Nephron (organoid): ENCODE data around the gene HBG1.
"Not testable (repeated sequence)": the region's sequence is repeated elsewhere in the genome, so short reads cannot be mapped to it uniquely, and the experiment has no call there.

ENCODE experiments used
- H3K27ac Mint-ChIP-seq, 3 experiments: 2 replicates each; pipeline ENCODE4 v1.8.0; 2020; ENCODE audit warnings: mixed read lengths in 3 of 3, mild to moderate bottlenecking in 2 of 3, moderate library complexity in 1 of 3
- H3K27me3 Mint-ChIP-seq: 2 replicates; pipeline ENCODE4 v1.8.0; 2021; ENCODE audit warnings: low read depth, mild to moderate bottlenecking, moderate library complexity, mixed read lengths
- H3K36me3 Mint-ChIP-seq: 2 replicates; pipeline ENCODE4 v1.8.0; 2020; ENCODE audit warnings: low read depth, mixed read lengths
- H3K4me1 Mint-ChIP-seq: 2 replicates; pipeline ENCODE4 v1.8.0; 2020; ENCODE audit warnings: mixed read lengths
- H3K4me3 Mint-ChIP-seq, 3 experiments: 2 replicates each; pipeline ENCODE4 v1.8.0; 2020; ENCODE audit warnings: mild to moderate bottlenecking in 3 of 3, mixed read lengths in 3 of 3, moderate library complexity in 2 of 3
- H3K9me3 Mint-ChIP-seq: 2 replicates; pipeline ENCODE4 v1.8.0; 2020; ENCODE audit warnings: mixed read lengths
- CTCF ChIP-seq, 3 experiments: fragments of 200-600 bp; sonication (generic); IDR thresholded peaks; one replicate each; pipeline ENCODE4 v1.5.0; 2021; ENCODE audit warnings: antibody characterized with exemption in 3 of 3; ENCODE audit not compliant: unreplicated experiment in 3 of 3

HBG1 gene

GRCh38 chr11:5249807-5250396, at the start of gene HBG1:
Gene HBG1, minus strand, starts transcription at chr11:5249857. Its CDS starts 53 bp downstream, at chr11:5249804.
- H3K4me3 Mint-ChIP-seq, H3K36me3 Mint-ChIP-seq, H3K9me3 Mint-ChIP-seq, H3K4me1 Mint-ChIP-seq, H3K27ac Mint-ChIP-seq, H3K27me3 Mint-ChIP-seq: not testable (repeated sequence)

- TF ChIP-seq CTCF (IDR thresholded peaks at IDR 0.05; ENCODE audit: unreplicated experiment in 3 of 3): no peak
- Mint-ChIP-seq H3K27me3 (peaks cover 5% of the 10 kb centered on the region), H3K4me3 (no peak overlapping the region), H3K36me3 (no peaks in the 10 kb centered on the region), H3K9me3 (no peaks in the 10 kb centered on the region), H3K4me1 (no peaks in the 10 kb centered on the region), H3K27ac (no peak overlapping the region)
Measured at GRCh38 chr11:5298451-5298850, 48.8 kb upstream of the HBG1 start.

GRCh38 chr11:5297721-5298323, 48.2 kb upstream of the HBG1 start:
- H3K27me3 Mint-ChIP-seq: peaks cover 5% of the 10 kb centered on the region
- H3K36me3 Mint-ChIP-seq: no peaks in the 10 kb centered on the region
- no peak overlapping the region for H3K4me3 Mint-ChIP-seq
- TF ChIP-seq CTCF (IDR thresholded peaks at IDR 0.05; ENCODE audit: unreplicated experiment in 3 of 3): no peak
- no peak overlapping the region for H3K27ac Mint-ChIP-seq
- no peaks in the 10 kb centered on the region for H3K4me1 Mint-ChIP-seq
- no peaks in the 10 kb centered on the region for H3K9me3 Mint-ChIP-seq

- H3K9me3 Mint-ChIP-seq, H3K27ac Mint-ChIP-seq, H3K36me3 Mint-ChIP-seq, H3K27me3 Mint-ChIP-seq, H3K4me3 Mint-ChIP-seq, H3K4me1 Mint-ChIP-seq: not testable (repeated sequence)
Measured at GRCh38 chr11:5294342-5294995, 44.8 kb upstream of the HBG1 start.

- H3K4me3 Mint-ChIP-seq: no peak overlapping the region
- H3K4me1 Mint-ChIP-seq: no peaks in the 10 kb centered on the region
- H3K9me3 Mint-ChIP-seq: no peaks in the 10 kb centered on the region
- peaks cover 3% of the 10 kb centered on the region for H3K27me3 Mint-ChIP-seq
- H3K36me3 Mint-ChIP-seq: no peaks in the 10 kb centered on the region
- TF ChIP-seq CTCF (IDR thresholded peaks at IDR 0.05; ENCODE audit: unreplicated experiment in 3 of 3): no peak
- no peak overlapping the region for H3K27ac Mint-ChIP-seq
Measured at GRCh38 chr11:5293028-5293427, 43.4 kb upstream of the HBG1 start.

- no peak overlapping the region for H3K4me3 Mint-ChIP-seq
- no peaks in the 10 kb centered on the region for H3K9me3 Mint-ChIP-seq
- no peaks in the 10 kb centered on the region for H3K36me3 Mint-ChIP-seq
- TF ChIP-seq CTCF (IDR thresholded peaks at IDR 0.05; ENCODE audit: unreplicated experiment in 3 of 3): peak; percentile 36 to 50 (median 36)
- H3K4me1 Mint-ChIP-seq: no peaks in the 10 kb centered on the region
- no peak overlapping the region for H3K27ac Mint-ChIP-seq
- no peaks in the 10 kb centered on the region for H3K27me3 Mint-ChIP-seq
Measured at GRCh38 chr11:5291207-5291838, 41.7 kb upstream of the HBG1 start.
